HEK293T (cell line): ENCODE data around the gene DNAH3.

Source experiments
- CTBP1 ChIP-seq: fragments of 450-650 bp; IDR thresholded peaks from 2 replicates; pipeline ENCODE4 v1.6.1; 2016; ENCODE audit warnings: borderline replicate concordance
- L3MBTL2 ChIP-seq: fragments of 450-650 bp; conservative IDR thresholded peaks from 2 replicates; pipeline ENCODE4 v1.6.1; 2016; ENCODE audit warnings: mild to moderate bottlenecking
- NFRKB ChIP-seq: fragments of 450-650 bp; IDR thresholded peaks from 2 replicates; pipeline ENCODE4 v1.6.1; 2016; ENCODE audit warnings: mild to moderate bottlenecking, moderate library complexity
- SUZ12 ChIP-seq: fragments of 450-650 bp; IDR thresholded peaks from 2 replicates; pipeline ENCODE4 v1.6.1; 2016; ENCODE audit warnings: mild to moderate bottlenecking
- TF ChIP-seq, protein P1 (sequence below): fragments of 450-650 bp; IDR thresholded peaks from 2 replicates; pipeline ENCODE4 v1.6.1; 2016

GRCh38 chr16:21167360-21167759, 16.7 kb upstream of the DNAH3 start:
- TF ChIP-seq, protein P1, sequence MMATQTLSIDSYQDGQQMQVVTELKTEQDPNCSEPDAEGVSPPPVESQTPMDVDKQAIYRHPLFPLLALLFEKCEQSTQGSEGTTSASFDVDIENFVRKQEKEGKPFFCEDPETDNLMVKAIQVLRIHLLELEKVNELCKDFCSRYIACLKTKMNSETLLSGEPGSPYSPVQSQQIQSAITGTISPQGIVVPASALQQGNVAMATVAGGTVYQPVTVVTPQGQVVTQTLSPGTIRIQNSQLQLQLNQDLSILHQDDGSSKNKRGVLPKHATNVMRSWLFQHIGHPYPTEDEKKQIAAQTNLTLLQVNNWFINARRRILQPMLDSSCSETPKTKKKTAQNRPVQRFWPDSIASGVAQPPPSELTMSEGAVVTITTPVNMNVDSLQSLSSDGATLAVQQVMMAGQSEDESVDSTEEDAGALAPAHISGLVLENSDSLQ, result no peak
- TF ChIP-seq SUZ12, result no peak
- TF ChIP-seq L3MBTL2, result no peak
- no peak for TF ChIP-seq CTBP1
- TF ChIP-seq NFRKB, result no peak
